Ovary (tissue), 3 donors: ENCODE measurements around the gene CYP21A2.

ENCODE experiments used
- CTCF ChIP-seq, 3 donors: fragments of 450-650 bp in 2 of 3; fragments of 200-600 bp in 1 of 3; IDR thresholded peaks; one replicate each; pipeline versions ENCODE4 v1.5.1 to v1.8.0; 2016 to 2022; ENCODE audit warnings: antibody characterized with exemption in 3 of 3, mild to moderate bottlenecking in 1 of 3
- EP300 ChIP-seq: sonication (generic); formaldehyde crosslinking; IDR thresholded peaks from one replicate; pipeline ENCODE4 v1.6.1; 2017; ENCODE audit warnings: antibody characterized with exemption
- POLR2A ChIP-seq: fragments of 450-650 bp; IDR thresholded peaks from one replicate; pipeline ENCODE4 v1.6.1; 2017; ENCODE audit warnings: antibody characterized with exemption, mild to moderate bottlenecking, moderate library complexity
- donor health status: DM: no; HTN: no; CAD: no.

- TF ChIP-seq CTCF (IDR thresholded peaks at IDR 0.05) (no peak), POLR2A (no peak), EP300 (no peak)
Observed at GRCh38 chr6:32068867-32069266, 30.7 kb downstream of the CYP21A2 start.
